Measurements from ENCODE around the gene MAGEA2. TPM values are rescaled to one million over a fixed set of nuclear protein-coding genes. Genes with fewer than 3 reads are reported as not detected.
"Not testable (repeated sequence)": the region's sequence is repeated elsewhere in the genome, so short reads cannot be mapped to it uniquely, and the experiment has no call there.

MAGEA2 gene, protein sequence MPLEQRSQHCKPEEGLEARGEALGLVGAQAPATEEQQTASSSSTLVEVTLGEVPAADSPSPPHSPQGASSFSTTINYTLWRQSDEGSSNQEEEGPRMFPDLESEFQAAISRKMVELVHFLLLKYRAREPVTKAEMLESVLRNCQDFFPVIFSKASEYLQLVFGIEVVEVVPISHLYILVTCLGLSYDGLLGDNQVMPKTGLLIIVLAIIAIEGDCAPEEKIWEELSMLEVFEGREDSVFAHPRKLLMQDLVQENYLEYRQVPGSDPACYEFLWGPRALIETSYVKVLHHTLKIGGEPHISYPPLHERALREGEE
- not detected for total RNA-seq
- long read RNA-seq, donor 1 = 0 reads
- long read RNA-seq, donor 2 = 0 reads

DNA sequence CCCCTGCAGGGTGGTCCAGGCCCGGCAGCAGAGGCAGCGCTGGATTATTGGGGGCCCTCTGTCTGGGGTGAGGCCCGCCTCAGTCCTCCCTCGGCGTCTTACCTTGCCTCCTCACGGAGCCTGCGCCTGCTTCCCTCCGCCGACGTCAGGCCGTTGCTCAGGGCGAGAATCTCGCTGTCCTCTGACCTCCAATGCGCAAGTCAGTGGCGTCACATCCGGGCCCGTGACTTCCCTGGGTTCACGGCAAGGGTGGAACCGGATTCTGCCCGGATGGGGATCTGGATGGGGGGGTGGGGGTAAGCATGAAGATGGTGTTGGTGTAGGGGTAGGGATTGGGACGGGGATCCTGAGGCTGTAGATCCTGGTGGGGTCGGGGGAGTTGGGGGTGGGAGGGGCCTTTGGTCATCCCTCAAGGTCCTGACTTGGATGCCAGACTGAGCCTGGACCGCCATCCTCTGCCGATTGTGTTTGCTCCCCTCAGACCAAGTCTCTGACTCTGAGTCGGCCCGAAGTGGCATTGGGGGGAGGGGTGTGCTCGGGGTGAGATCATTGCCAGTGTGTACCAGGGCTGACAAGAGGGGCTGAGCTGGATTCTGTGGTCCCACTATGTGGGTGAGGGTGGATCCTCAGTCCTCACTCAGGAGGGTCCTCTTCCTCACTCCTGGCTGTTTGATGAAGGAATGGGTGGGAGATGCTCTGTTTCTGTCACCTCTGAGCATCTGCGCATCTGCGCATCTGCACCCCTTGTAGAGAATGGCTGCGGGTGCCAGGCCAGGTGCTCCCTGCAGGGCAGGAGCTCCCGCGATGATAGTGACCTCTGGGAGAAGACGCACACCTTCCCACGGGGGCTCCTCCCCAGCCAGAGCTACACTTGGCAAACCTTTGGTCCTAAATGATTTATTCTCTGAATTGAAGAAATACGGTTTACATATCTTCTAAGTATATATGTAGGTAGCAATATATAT, at the start of gene MAGEA2:
MAGEA2 (minus strand) TSS at position 157 of the 965 bp plus-strand sequence. CDS start 2,479 bp downstream, outside the sequence.
- intact Hi-C loops (cut with DNase I, micrococcal nuclease); H3K4me3 ChIP-seq; ATAC-seq; H3K4me1 ChIP-seq (ENCODE audit: low read depth); DNase-seq; H3K36me3 ChIP-seq (ENCODE audit: low read depth); H3K9me3 ChIP-seq: not testable (repeated sequence)

DNA sequence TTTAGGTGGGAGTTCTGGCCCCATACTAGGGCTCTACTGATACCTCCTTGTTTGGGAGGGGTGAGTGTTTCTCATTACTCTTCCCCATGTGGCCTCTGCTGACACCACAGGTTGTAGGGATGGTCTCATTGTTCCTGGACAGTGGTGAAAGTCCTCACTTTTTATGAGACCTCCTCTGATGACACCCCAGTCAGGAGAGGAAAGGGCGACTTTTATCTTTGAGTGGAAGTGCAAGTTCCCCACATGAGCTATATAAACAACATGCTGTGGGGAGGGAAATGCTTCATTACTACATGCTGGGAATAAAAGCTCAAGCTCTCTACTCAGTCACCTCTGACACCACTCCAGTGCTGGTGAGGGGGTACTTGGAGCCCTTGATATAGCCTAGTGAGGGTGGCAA, 45.3 kb upstream of the MAGEA2 start:
- H3K36me3 ChIP-seq (ENCODE audit: low read depth) = no peaks in the 10 kb centered on the region
- ATAC-seq (no peak), DNase-seq (no peak)
- intact Hi-C loops (cut with DNase I, micrococcal nuclease) = no loop called here
- H3K4me1 ChIP-seq (ENCODE audit: low read depth) = no peaks in the 10 kb centered on the region
- no peaks in the 10 kb centered on the region for H3K9me3 ChIP-seq
- TF ChIP-seq, protein P1, sequence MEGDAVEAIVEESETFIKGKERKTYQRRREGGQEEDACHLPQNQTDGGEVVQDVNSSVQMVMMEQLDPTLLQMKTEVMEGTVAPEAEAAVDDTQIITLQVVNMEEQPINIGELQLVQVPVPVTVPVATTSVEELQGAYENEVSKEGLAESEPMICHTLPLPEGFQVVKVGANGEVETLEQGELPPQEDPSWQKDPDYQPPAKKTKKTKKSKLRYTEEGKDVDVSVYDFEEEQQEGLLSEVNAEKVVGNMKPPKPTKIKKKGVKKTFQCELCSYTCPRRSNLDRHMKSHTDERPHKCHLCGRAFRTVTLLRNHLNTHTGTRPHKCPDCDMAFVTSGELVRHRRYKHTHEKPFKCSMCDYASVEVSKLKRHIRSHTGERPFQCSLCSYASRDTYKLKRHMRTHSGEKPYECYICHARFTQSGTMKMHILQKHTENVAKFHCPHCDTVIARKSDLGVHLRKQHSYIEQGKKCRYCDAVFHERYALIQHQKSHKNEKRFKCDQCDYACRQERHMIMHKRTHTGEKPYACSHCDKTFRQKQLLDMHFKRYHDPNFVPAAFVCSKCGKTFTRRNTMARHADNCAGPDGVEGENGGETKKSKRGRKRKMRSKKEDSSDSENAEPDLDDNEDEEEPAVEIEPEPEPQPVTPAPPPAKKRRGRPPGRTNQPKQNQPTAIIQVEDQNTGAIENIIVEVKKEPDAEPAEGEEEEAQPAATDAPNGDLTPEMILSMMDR (IDR thresholded peaks at IDR 0.05) = no peak
- no peak overlapping the region for H3K4me3 ChIP-seq

DNA sequence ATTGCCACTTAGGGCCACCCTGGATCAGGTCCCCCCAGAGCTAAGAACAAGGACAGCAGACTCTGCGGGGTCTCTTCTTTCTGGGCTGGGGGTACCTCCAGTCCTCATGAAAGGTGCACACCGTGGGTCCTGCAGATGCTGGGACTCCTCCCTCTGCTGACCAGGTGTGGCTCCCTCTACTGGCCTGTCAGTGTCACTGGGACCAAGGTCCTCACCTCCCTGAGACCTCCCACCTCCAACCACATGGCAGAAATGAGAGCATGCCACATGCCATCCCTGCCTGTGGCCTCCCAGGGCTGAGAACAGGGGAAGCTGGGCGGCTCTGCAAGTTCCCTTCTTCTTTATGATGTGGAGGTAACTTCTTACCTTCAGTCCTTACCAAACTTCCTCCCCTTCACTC, 33.4 kb upstream of the MAGEA2 start:
- peak; percentile 64 for ATAC-seq
- H3K36me3 ChIP-seq (ENCODE audit: low read depth); H3K4me3 ChIP-seq; intact Hi-C loops (cut with DNase I, micrococcal nuclease); H3K4me1 ChIP-seq (ENCODE audit: low read depth); DNase-seq; H3K9me3 ChIP-seq: not testable (repeated sequence)

DNA sequence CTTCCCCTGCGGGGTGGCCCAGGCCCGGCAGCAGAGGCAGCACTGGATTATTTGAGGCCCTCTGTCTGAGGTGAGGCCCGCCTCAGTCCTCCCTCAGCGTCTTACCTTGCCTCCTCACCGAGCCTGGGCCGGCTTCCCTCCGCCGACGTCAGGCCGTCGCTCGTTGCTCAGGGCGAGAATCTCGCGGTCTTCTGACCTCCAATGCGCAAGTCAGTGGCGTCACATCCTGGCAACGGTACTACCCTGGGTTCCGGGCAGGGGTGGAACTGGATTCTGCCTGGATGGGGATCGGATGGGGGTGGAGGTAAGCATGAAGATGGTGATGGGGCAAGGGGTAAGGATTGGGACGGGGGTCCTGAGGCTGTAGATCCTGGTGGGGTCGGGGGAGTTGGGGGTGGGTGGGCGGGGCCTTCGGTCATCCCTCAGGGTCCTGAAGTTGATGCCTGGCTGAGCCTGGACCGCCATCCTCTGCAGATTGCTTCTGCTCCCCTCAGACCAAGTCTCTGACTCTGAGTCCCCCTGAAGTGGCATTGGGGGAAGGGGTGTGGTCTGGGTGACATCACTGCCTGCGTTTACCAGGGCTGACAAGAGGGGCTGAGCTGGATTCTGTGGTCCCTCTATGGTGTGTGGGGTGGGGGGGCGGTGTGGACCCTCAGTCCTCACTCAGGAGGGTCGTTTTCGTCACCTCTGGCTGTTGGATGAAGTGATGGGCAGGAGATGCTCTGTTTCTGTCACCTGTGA, 16.1 kb upstream of the MAGEA2 start, which contains the start of gene MAGEA6:
MAGEA6 (minus strand) TSS at position 141 of the 741 bp plus-strand sequence. CDS start 2,039 bp downstream, outside the sequence.
- H3K9me3 ChIP-seq; intact Hi-C loops (cut with DNase I, micrococcal nuclease); H3K4me1 ChIP-seq (ENCODE audit: low read depth); H3K4me3 ChIP-seq; H3K36me3 ChIP-seq (ENCODE audit: low read depth); ATAC-seq; DNase-seq: not testable (repeated sequence)

DNA sequence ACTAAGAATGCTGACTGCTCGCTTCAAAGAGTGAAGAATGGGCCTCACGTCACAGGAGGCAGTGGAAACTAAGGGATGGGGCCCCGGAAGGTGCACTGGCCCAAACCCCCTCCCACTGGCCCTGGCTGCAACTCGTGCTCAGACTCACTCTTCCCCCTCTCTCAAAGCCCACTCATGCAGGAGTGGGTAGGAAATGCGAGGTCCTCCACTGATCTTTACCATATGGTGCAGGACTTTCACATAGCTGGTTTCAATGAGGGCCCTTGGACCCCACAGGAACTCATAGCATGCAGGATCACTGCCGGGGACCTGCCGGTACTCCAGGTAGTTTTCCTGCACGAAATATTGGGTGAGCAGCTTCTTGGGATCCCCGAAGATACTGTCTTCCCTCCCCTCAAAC, 12.9 kb upstream of the MAGEA2 start:
- ATAC-seq; H3K4me1 ChIP-seq (ENCODE audit: low read depth); H3K36me3 ChIP-seq (ENCODE audit: low read depth); H3K9me3 ChIP-seq; H3K4me3 ChIP-seq; intact Hi-C loops (cut with DNase I, micrococcal nuclease); DNase-seq: not testable (repeated sequence)

DNA sequence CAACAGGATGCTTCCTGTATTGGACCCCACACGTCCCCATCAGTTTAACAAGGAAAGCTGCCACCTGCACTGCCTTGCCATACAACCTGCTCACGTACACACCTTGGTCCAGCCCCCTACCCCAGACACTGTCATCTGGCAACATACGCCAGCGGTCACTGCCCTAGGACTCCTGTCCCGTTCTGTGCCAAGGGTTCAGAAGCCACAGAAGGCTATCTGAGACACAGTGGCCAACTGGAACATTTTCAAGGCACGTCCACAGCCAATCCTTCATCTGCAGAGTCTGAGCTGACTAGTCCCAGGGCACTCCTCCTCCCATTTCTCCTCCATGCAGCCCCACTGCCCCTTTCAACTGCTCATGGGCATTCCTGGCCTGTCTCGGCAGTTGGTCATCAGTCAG, 7.9 kb upstream of the MAGEA2 start:
- H3K36me3 ChIP-seq (ENCODE audit: low read depth); H3K4me1 ChIP-seq (ENCODE audit: low read depth); ATAC-seq; DNase-seq; H3K4me3 ChIP-seq; H3K9me3 ChIP-seq; intact Hi-C loops (cut with DNase I, micrococcal nuclease): not testable (repeated sequence)

DNA sequence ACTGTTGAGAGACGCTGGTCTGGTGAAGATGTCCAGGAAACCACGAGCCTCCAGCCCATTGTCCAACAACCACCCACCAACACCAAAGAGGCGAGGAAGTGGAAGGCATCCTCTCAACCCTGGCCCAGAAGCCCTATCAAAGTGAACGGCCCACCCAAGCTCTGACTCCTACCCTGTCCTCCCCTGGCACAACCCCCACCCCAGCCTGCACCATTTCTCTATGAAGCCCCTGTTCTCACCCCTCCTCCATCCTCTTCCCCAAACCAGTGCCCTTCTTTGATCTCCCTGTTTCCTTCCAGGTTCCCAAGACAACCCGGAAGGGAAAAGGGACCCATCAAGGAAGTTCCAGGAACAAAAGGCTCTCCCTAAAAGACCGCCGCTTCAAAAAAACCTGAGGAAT, 5.9 kb upstream of the MAGEA2 start:
- H3K4me3 ChIP-seq; H3K4me1 ChIP-seq (ENCODE audit: low read depth); H3K9me3 ChIP-seq; H3K36me3 ChIP-seq (ENCODE audit: low read depth); intact Hi-C loops (cut with DNase I, micrococcal nuclease); DNase-seq; ATAC-seq: not testable (repeated sequence)

DNA sequence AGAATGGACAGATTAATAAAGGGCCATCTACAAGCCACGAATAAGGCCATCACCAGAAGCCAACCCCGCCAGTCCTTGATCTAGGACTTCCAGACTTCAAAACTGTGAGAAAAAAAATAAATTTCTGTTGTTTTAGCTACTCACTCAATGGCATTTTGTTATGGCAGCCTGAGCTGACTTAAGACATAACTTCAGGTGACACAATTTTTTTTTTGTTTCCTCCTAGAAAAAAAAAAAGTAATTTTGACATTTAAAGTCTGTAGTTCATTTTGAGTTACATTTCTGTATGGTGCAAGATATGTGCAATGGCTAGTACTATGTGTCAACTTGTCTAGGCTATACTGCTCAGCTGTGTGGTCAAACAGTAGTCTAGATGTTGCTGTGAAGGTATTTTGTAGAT, 5.3 kb upstream of the MAGEA2 start, which contains the start of gene CSAG3:
CSAG3 (plus strand) TSS at position 301 of the 400 bp plus-strand sequence.
- H3K4me1 ChIP-seq (ENCODE audit: low read depth); ATAC-seq; DNase-seq; H3K9me3 ChIP-seq; intact Hi-C loops (cut with DNase I, micrococcal nuclease); H3K36me3 ChIP-seq (ENCODE audit: low read depth); H3K4me3 ChIP-seq: not testable (repeated sequence)

DNA sequence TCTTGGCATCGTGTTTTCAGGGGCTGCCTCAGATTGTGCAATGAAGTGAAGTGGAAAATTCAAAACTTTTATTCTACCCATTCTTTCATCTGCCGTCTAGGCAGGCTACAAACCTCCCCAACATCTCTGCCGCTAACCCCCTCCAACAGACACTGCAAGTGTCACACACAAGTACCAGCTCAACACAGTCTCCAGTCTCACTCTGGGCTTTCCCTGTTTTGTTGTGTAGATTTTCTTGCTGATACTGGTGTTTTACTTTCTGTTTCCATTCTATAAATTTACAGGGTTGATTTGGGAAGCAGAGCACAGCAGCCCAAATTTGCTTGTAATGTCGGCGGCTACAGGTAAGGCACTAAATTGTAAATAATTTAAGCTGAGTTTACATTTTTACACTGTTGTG, 1.2 kb upstream of the MAGEA2 start:
- intact Hi-C loops (cut with DNase I, micrococcal nuclease); H3K4me3 ChIP-seq; ATAC-seq; DNase-seq; H3K36me3 ChIP-seq (ENCODE audit: low read depth); H3K9me3 ChIP-seq; H3K4me1 ChIP-seq (ENCODE audit: low read depth): not testable (repeated sequence)
